NOMO-1 treated with DMSO at 0.1 percent for 48 hours (cell line): ENCODE results near the gene CDRT4.

Source experiments
- DNase-seq: peaks from one replicate; lab custom pipeline; 2025; ENCODE audit not compliant: unreplicated experiment; lab: John Stamatoyannopoulos, UW

CDRT4 gene

GRCh38 chr17:15492791-15493692, 25.6 kb upstream of the CDRT4 start:
- no peak for DNase-seq

- no peak for DNase-seq
These were observed 24.8 kb upstream of the CDRT4 start for GRCh38 chr17:15492186-15492585.

GRCh38 chr17:15490634-15491261, 23.3 kb upstream of the CDRT4 start:
- no peak for DNase-seq

- no peak for DNase-seq
These were observed 21.1 kb upstream of the CDRT4 start for GRCh38 chr17:15488557-15488956.

- no peak for DNase-seq
These were observed 17.6 kb upstream of the CDRT4 start for GRCh38 chr17:15485045-15485444.

- DNase-seq, result no peak
These were observed 16.0 kb upstream of the CDRT4 start for GRCh38 chr17:15483431-15483830.

GRCh38 chr17:15482476-15482875, 15.1 kb upstream of the CDRT4 start:
- DNase-seq, result no peak

GRCh38 chr17:15481481-15481880, 14.1 kb upstream of the CDRT4 start:
- no peak for DNase-seq

GRCh38 chr17:15480204-15480603, 12.8 kb upstream of the CDRT4 start:
- no peak for DNase-seq

- no peak for DNase-seq
These were observed 12.3 kb upstream of the CDRT4 start for GRCh38 chr17:15479703-15480102.

GRCh38 chr17:15478845-15479244, 11.4 kb upstream of the CDRT4 start:
- no peak for DNase-seq

GRCh38 chr17:15475631-15476354, 8.4 kb upstream of the CDRT4 start:
- DNase-seq, result no peak

- DNase-seq, result no peak
These were observed 5.5 kb upstream of the CDRT4 start for GRCh38 chr17:15472891-15473290.

GRCh38 chr17:15470536-15470935, 3.1 kb upstream of the CDRT4 start:
- DNase-seq, result no peak

- no peak for DNase-seq
These were observed 1.8 kb upstream of the CDRT4 start for GRCh38 chr17:15469260-15469659.

- DNase-seq, result no peak
These were observed 705 bp upstream of the CDRT4 start for GRCh38 chr17:15468126-15468525.

- DNase-seq, result no peak
These were observed 1.3 kb downstream of the CDRT4 start for GRCh38 chr17:15466131-15466530.

GRCh38 chr17:15465045-15465701, 2.2 kb downstream of the CDRT4 start:
- no peak for DNase-seq

GRCh38 chr17:15464231-15464985, 3.0 kb downstream of the CDRT4 start:
- DNase-seq, result no peak

GRCh38 chr17:15462976-15463772, 4.2 kb downstream of the CDRT4 start:
- no peak for DNase-seq
